CD1c-positive myeloid dendritic cell (primary cell): ENCODE measurements around the gene AIM2.
"Not testable (repeated sequence)": the region's sequence is repeated elsewhere in the genome, so short reads cannot be mapped to it uniquely, and the experiment has no call there.

Experiments used
- DNase-seq: peaks from one replicate; pipeline ENCODE4 v3.0.0-alpha.2; 2016; ENCODE audit errors: extremely low spot score

Gene AIM2

GRCh38 chr1:159079525-159079924 is 3.0 kb upstream of the AIM2 start:
- DNase-seq, result no peak

- peak; percentile 91 for DNase-seq
Measured at GRCh38 chr1:159077120-159077961, 775 bp upstream of the AIM2 start.

GRCh38 chr1:159071970-159072582 is 4.5 kb downstream of the AIM2 start:
- peak; percentile 69 for DNase-seq

- DNase-seq, result peak; percentile 48
Measured at GRCh38 chr1:159068886-159069285, 7.7 kb downstream of the AIM2 start.

GRCh38 chr1:159067699-159068621 is 8.6 kb downstream of the AIM2 start:
- DNase-seq, result peak; percentile 85

- DNase-seq, result no peak
Measured at GRCh38 chr1:159066108-159066507, 10.5 kb downstream of the AIM2 start.

- no peak for DNase-seq
Measured at GRCh38 chr1:159065106-159065505, 11.5 kb downstream of the AIM2 start.

GRCh38 chr1:159058751-159059150 is 17.8 kb downstream of the AIM2 start:
- no peak for DNase-seq

GRCh38 chr1:159056069-159056698 is 20.4 kb downstream of the AIM2 start:
- DNase-seq, result no peak

GRCh38 chr1:159055181-159055641 is 21.4 kb downstream of the AIM2 start:
- DNase-seq, result peak; percentile 33

GRCh38 chr1:159054427-159054826 is 22.1 kb downstream of the AIM2 start:
- DNase-seq, result no peak

- no peak for DNase-seq
Measured at GRCh38 chr1:159051436-159051835, 25.1 kb downstream of the AIM2 start.

- not testable (repeated sequence) for DNase-seq
Measured at GRCh38 chr1:159046486-159046885, 30.1 kb downstream of the AIM2 start.

- no peak for DNase-seq
Measured at GRCh38 chr1:159040893-159041724, 35.5 kb downstream of the AIM2 start.

- DNase-seq, result no peak
Measured at GRCh38 chr1:159040206-159040605, 36.4 kb downstream of the AIM2 start.

- DNase-seq, result no peak
Measured at GRCh38 chr1:159030877-159031447, 45.6 kb downstream of the AIM2 start.

- DNase-seq, result no peak
Measured at GRCh38 chr1:159030311-159030710, 46.3 kb downstream of the AIM2 start.

GRCh38 chr1:159026841-159027240 is 49.7 kb downstream of the AIM2 start:
- DNase-seq, result not testable (repeated sequence)

GRCh38 chr1:159025043-159025442 is 51.5 kb downstream of the AIM2 start:
- DNase-seq, result no peak

GRCh38 chr1:159023723-159024122 is 52.8 kb downstream of the AIM2 start:
- no peak for DNase-seq
